Measurements from ENCODE around the gene IGSF22. TPM values are rescaled to one million over a fixed set of nuclear protein-coding genes. Genes with fewer than 3 reads are reported as not detected.

Gene IGSF22
- total RNA-seq, 1 donor from 2014 or later, result 0.74 TPM

GRCh38 chr11:18699269-18699596 is 26.8 kb downstream of the IGSF22 start:
- TF ChIP-seq CTCF (IDR thresholded peaks at IDR 0.05; ENCODE audit: unreplicated experiment), result no peak
- H3K4me3 Mint-ChIP-seq (ENCODE audit: unreplicated experiment), result peak overlapping the region; percentile 89
- peaks cover 14% of the 10 kb centered on the region for H3K4me1 Mint-ChIP-seq (ENCODE audit: unreplicated experiment)
- H3K9me3 Mint-ChIP-seq (ENCODE audit: unreplicated experiment), result no peaks in the 10 kb centered on the region
- peaks cover 3% of the 10 kb centered on the region for H3K36me3 Mint-ChIP-seq (ENCODE audit: low read depth, unreplicated experiment)
- no peak overlapping the region for H3K27ac Mint-ChIP-seq (ENCODE audit: unreplicated experiment)
- peaks cover 10% of the 10 kb centered on the region for H3K27me3 Mint-ChIP-seq (ENCODE audit: unreplicated experiment)
- DNase-seq (ENCODE audit: low spot score), result no peak

DNA sequence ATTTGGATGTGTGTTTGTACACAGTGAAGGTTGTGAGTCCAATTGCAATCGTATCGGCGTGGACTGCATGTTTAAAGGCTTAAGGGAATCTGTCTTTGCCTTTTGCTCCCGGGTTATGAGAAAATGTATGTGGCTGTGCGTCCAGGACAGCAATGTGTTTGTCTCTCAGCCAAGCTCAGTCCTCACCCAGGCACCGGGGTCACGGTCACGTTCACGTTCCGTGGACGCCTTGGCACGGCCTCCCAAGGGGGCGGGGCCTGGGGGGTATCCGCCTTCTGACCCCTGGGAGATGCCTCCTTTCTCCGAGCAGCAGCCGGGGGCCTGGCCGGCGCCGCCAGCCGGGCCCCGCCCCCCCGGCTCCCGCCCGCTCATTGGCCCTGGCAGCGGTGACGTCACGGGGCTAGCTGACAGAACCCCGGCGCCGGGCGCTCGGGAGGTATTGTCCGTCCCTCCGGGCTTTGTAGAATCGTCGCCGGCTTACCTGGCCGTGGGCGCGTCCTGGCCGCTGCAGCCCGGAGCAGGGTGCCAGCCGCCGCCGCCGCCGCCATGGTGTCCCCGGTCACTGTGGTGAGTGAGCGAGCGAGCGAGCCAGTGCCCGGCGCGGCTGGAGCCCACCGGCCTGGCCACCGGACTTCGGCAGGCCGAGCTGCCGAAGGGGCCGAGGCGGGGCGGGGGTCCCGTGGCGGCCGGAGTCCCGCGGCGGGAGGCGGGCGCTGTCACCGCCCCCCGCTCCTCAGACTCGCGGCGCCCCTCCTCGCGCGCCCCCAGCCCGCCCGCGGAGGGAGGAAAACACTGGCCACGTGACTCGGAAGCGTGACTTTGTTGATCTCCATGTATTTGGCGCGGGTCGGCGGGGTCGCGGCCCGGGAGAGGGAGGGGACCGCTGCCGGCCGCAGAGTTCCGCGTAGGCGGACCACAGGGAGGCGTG is 27.4 kb downstream of the IGSF22 start, which contains the start of gene TMEM86A:
TSS of gene TMEM86A (plus strand) at position 439 of the 928 bp plus-strand sequence. CDS start at position 547, 108 bp downstream.
- Mint-ChIP-seq H3K27ac (ENCODE audit: unreplicated experiment) (no peak within 1 kb of the TSS), H3K4me3 (ENCODE audit: unreplicated experiment) (peak within 1 kb of the TSS; percentile 89), H3K9me3 (ENCODE audit: unreplicated experiment) (no peaks in the 10 kb centered on the region), H3K27me3 (ENCODE audit: unreplicated experiment) (peaks cover 10% of the 10 kb centered on the region), H3K4me1 (ENCODE audit: unreplicated experiment) (peaks cover 14% of the 10 kb centered on the region), H3K36me3 (ENCODE audit: low read depth, unreplicated experiment) (peaks cover 3% of the 10 kb centered on the region)
- TF ChIP-seq CTCF (IDR thresholded peaks at IDR 0.05; ENCODE audit: unreplicated experiment), result no peak
- DNase-seq (ENCODE audit: low spot score), result peak; percentile 94

- no peak for DNase-seq (ENCODE audit: low spot score)
- peaks cover 3% of the 10 kb centered on the region for H3K36me3 Mint-ChIP-seq (ENCODE audit: low read depth, unreplicated experiment)
- H3K27me3 Mint-ChIP-seq (ENCODE audit: unreplicated experiment), result peaks cover 10% of the 10 kb centered on the region
- H3K9me3 Mint-ChIP-seq (ENCODE audit: unreplicated experiment), result no peaks in the 10 kb centered on the region
- peaks cover 14% of the 10 kb centered on the region for H3K4me1 Mint-ChIP-seq (ENCODE audit: unreplicated experiment)
- no peak overlapping the region for H3K27ac Mint-ChIP-seq (ENCODE audit: unreplicated experiment)
- H3K4me3 Mint-ChIP-seq (ENCODE audit: unreplicated experiment), result no peak overlapping the region
- no peak for TF ChIP-seq CTCF (IDR thresholded peaks at IDR 0.05; ENCODE audit: unreplicated experiment)
Observed at GRCh38 chr11:18697576-18697975, 28.4 kb downstream of the IGSF22 start.

DNA sequence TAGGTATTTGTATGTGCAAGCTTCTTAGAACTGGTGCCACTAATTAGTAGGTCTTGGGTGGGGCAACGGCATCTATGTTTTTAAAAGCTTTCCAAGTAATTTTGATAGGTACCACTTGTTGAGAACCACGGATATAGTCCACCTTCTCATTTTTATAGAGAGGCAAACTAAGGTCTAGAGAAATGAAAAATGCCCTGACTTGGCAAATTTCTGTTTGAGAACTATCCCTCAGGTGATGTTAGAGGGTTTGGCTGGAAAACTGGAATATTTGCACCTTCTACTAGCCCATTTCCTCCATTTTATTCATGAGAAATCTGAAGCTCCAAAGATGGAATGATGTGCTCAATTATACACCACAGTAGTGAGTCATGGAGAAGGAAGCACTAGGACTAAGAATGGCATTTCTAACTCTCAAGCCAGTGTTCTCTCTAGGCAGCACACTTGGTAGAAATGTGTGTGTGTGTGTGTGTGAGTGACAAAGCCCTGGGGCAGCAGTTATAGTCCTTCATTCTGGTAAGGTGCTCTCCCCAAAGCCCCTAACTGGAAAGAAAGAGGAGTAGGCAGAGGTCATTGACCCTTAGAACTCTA is 29.3 kb downstream of the IGSF22 start:
- Mint-ChIP-seq H3K27ac (ENCODE audit: unreplicated experiment) (no peak overlapping the region), H3K4me1 (ENCODE audit: unreplicated experiment) (peaks cover 14% of the 10 kb centered on the region), H3K4me3 (ENCODE audit: unreplicated experiment) (no peak overlapping the region), H3K36me3 (ENCODE audit: low read depth, unreplicated experiment) (peaks cover 3% of the 10 kb centered on the region), H3K27me3 (ENCODE audit: unreplicated experiment) (peaks cover 10% of the 10 kb centered on the region), H3K9me3 (ENCODE audit: unreplicated experiment) (no peaks in the 10 kb centered on the region)
- DNase-seq (ENCODE audit: low spot score), result no peak
- TF ChIP-seq CTCF (IDR thresholded peaks at IDR 0.05; ENCODE audit: unreplicated experiment), result no peak
